HepG2 (cell line): ENCODE data around the gene ALDOA. TPM values are rescaled to one million over a fixed set of nuclear protein-coding genes. Genes with fewer than 3 reads are reported as not detected.

ENCODE experiments used
- ATAC-seq: fragments of 200-7000 bp; cut with Tn5 transposase; 3 replicates; pipeline ENCODE4 v1.9.1; 2020; ENCODE audit warnings: mild to moderate bottlenecking, moderate library complexity
- BruUV-seq: library from RNA; stranded (reverse); fragments of 400-500 nt; replicated peaks from 2 replicates; lab custom pipeline; 2021; lab: Mats Ljungman, UMichigan
- CTCF ChIA-PET: fragments of 300-600 bp; formaldehyde crosslinking; extraction: SDS; loops from one replicate; lab custom pipeline; 2021; ENCODE audit warnings: low total read pairs, inconsistent platforms, low intra/inter-chr PET ratio; lab: Yijun Ruan, JAX
- POLR2A ChIA-PET: fragments of 350-600 bp; sonication (Branson Sonifier 250); formaldehyde crosslinking; loops from one replicate; lab custom pipeline; 2020; ENCODE audit warnings: antibody characterized with exemption, inconsistent platforms; lab: Yijun Ruan, JAX
- DNase-seq: peaks from one replicate; pipeline ENCODE4 v3.0.0-alpha.2; 2015; ENCODE audit warnings: low spot score
- FAIRE-seq: peaks from 3 replicates; lab custom pipeline; 2011; peaks lifted over from hg19 to GRCh38; lab: Jason Lieb, UNC
- H2AFZ ChIP-seq: one replicate; pipeline ENCODE4 v1.6.1; 2011; ENCODE audit warnings: low read length, inconsistent platforms
- H3K27ac ChIP-seq: fragments of 300-600 bp; 3 replicates; pipeline ENCODE4 v1.8.0; 2011; ENCODE audit warnings: mixed run types, mild to moderate bottlenecking, mixed read lengths, low read length, inconsistent platforms; ENCODE audit not compliant: insufficient read depth; ENCODE audit errors: extremely low read length
- H3K27me3 ChIP-seq, 2 experiments: fragments of 200-600 bp in 1 of 2; 2 replicates in 1 of 2; 3 replicates in 1 of 2; pipeline versions ENCODE4 v1.6.0 to v1.8.0; 2011; ENCODE audit warnings: low read length in 2 of 2, mild to moderate bottlenecking in 2 of 2, moderate library complexity in 2 of 2, inconsistent platforms in 1 of 2; ENCODE audit not compliant: insufficient read depth in 2 of 2, control insufficient read depth in 1 of 2
- H3K36me3 ChIP-seq, 2 experiments: fragments of 200-600 bp in 1 of 2; replicated peaks in 1 of 2; 2 replicates in 1 of 2; 3 replicates in 1 of 2; pipeline versions ENCODE4 v1.5.1 to v1.8.0; 2011; ENCODE audit warnings: low read length in 2 of 2, inconsistent platforms in 1 of 2; ENCODE audit not compliant: insufficient read depth in 2 of 2, control insufficient read depth in 1 of 2
- H3K4me1 ChIP-seq: 2 replicates; pipeline ENCODE4 v1.5.1; 2012; ENCODE audit warnings: low read length, inconsistent platforms; ENCODE audit not compliant: insufficient read depth
- H3K4me2 ChIP-seq: 2 replicates; pipeline ENCODE4 v1.6.0; 2011; ENCODE audit warnings: low read depth, low read length, inconsistent platforms
- H3K4me3 ChIP-seq, 3 experiments: fragments of 200-600 bp in 1 of 3; sonication (generic), shearing (Covaris generic) in 1 of 3; replicated peaks in 1 of 3; 2 replicates each; pipeline ENCODE4 v1.5.1; 2011 to 2016; ENCODE audit warnings: low read length in 3 of 3, inconsistent platforms in 2 of 3, low read depth in 2 of 3, mild to moderate bottlenecking in 2 of 3, control low read depth in 1 of 3, mixed read lengths in 1 of 3; ENCODE audit not compliant: insufficient read depth in 1 of 3
- H3K79me2 ChIP-seq: one replicate; pipeline ENCODE4 v1.6.1; 2011; ENCODE audit warnings: low read length, inconsistent platforms; ENCODE audit not compliant: insufficient read depth
- H3K9ac ChIP-seq: 2 replicates; pipeline ENCODE4 v1.6.0; 2011; ENCODE audit warnings: mild to moderate bottlenecking, low read depth, low read length, inconsistent platforms; ENCODE audit not compliant: insufficient read depth
- H3K9me3 ChIP-seq: 2 replicates; pipeline ENCODE4 v1.5.1; 2012; ENCODE audit warnings: mild to moderate bottlenecking, low read length
- H4K20me1 ChIP-seq: 2 replicates; pipeline ENCODE4 v1.6.0; 2011; ENCODE audit warnings: inconsistent platforms, mild to moderate bottlenecking, low read length, moderate library complexity; ENCODE audit not compliant: insufficient read depth
- KLF9 ChIP-seq: IDR thresholded peaks from 2 replicates; pipeline ENCODE4 v1.6.1; 2016; ENCODE audit warnings: low read depth
- MED1 ChIP-seq: sonication (generic); formaldehyde crosslinking; IDR thresholded peaks from 2 replicates; pipeline ENCODE4 v1.4.0; 2020; ENCODE audit warnings: missing genetic modification reagents
- NFRKB ChIP-seq: fragments of 450-650 bp; IDR thresholded peaks from 2 replicates; pipeline ENCODE4 v1.6.1; 2017
- PRMT3 ChIP-seq: sonication (generic); formaldehyde crosslinking; IDR thresholded peaks from 2 replicates; pipeline ENCODE4 v1.8.1; 2022; ENCODE audit warnings: low read depth, mild to moderate bottlenecking, moderate library complexity, missing genetic modification reagents, borderline replicate concordance
- SIN3A ChIP-seq: IDR thresholded peaks from 2 replicates; pipeline ENCODE4 v1.6.1; 2011; ENCODE audit warnings: low read depth, mild to moderate bottlenecking, control low read depth, low read length, borderline replicate concordance
- SMAD1 ChIP-seq: sonication (generic); formaldehyde crosslinking; IDR thresholded peaks from 2 replicates; pipeline ENCODE4 v1.4.0; 2020; ENCODE audit warnings: missing genetic modification reagents, low read depth, mild to moderate bottlenecking, borderline replicate concordance
- ZNF354B ChIP-seq: sonication (generic); formaldehyde crosslinking; IDR thresholded peaks from 2 replicates; pipeline ENCODE4 v1.8.0; 2022; ENCODE audit warnings: mild to moderate bottlenecking, missing genetic modification reagents
- ZNF572 ChIP-seq: sonication (generic); formaldehyde crosslinking; IDR thresholded peaks from 2 replicates; pipeline ENCODE4 v1.5.1; 2020; ENCODE audit warnings: mild to moderate bottlenecking, missing genetic modification reagents
- WGBS: methylation state at CpG from one replicate; pipeline ENCODE4 v1.1.6; 2017; ENCODE audit warnings: low lambda C conversion rate; 5-methylcytosine and 5-hydroxymethylcytosine counted together
- in situ Hi-C: cut with HindIII; loops from 2 replicates; pipeline ENCODE4 v1.10.0; 2017; ENCODE audit warnings: low pct_unique_long_range_greater_than_20kb; ENCODE audit not compliant: extremely low pct_ligation_motif_present
- intact Hi-C: fragments of 100-400 bp; cut with micrococcal nuclease; formaldehyde crosslinking; loops from one replicate; pipeline ENCODE4 v1.10.0; 2022; ENCODE audit not compliant: unreplicated experiment
- polyA plus RNA-seq, 8 experiments: library from polyadenylated mRNA; depleted of rRNA in 3 of 8; stranded (reverse) in 7 of 8; unstranded in 1 of 8; fragments of >200 nt; fragmentation: Illumina TruSeq in 4 of 8; extraction: Trizol in 4 of 8; gene quantifications; 2 replicates each; pipeline versions ENCODE4 v1.2.1 to v1.2.3, GENCODE V29; 2011 to 2016; ENCODE audit warnings: low read depth in 4 of 8, missing spikeins in 1 of 8, mixed read lengths in 1 of 8; ENCODE audit not compliant: insufficient read depth in 1 of 8
- total RNA-seq, 5 experiments: library from RNA; depleted of rRNA; stranded (reverse); fragments of >200 nt; fragmentation: Illumina TruSeq; extraction: Trizol; gene quantifications; 2 replicates each; pipeline ENCODE4 v1.2.3, GENCODE V29; 2016; ENCODE audit warnings: low read depth in 1 of 5
- TF ChIP-seq, protein P1 (sequence below): IDR thresholded peaks from 2 replicates; pipeline ENCODE4 v1.6.1; 2016; ENCODE audit warnings: control low read depth

Gene ALDOA
- total and polyA plus RNA-seq, 2 of the 13 experiments (the other 11 are each of a cell fraction or from before 2014, with no cell fraction given): 925 to 1,884 TPM

DNA sequence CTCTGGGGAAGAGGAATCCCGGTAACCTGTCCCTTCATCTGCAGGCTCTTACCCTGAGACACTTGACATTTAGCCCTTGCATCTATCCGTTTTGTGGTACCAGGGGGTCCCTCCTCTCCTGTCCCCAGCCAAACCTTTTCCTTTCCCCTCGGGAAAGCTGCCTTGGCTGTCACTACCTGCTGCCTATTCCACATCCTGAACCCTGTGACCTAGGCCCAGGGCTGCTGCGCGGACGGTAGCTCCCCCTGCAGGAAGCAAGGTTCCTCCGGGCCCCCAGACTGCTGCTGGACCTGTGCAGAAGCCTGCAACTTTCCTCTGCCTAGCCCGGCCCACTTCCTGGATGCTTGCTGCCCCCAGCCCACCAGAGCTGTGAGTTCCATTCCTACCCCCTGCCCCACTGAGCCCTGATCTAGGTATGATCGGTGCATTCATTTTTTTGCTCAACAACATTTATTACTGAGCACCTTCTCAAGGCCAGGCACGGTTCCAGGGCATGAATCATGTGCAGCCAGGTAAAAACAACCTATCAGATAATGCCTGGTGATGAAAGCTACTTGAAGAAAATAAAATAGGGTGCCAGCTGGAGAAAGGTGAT lies 10.5 kb upstream of the ALDOA start (continued):
- peak; percentile 40; the same call in 1 of the 2 replicates for TF ChIP-seq SMAD1 (CRISPR knock-in tag)
- TF ChIP-seq SIN3A: 0 out of 2 replicates have a peak, but pooled peaks have one; percentile 49

GRCh38 chr16:30060346-30060745 lies 5.2 kb upstream of the ALDOA start:
- in situ Hi-C loops: no loop called here
- no peak for FAIRE-seq
- TF ChIP-seq PRMT3 (CRISPR knock-in tag) (no peak), ZNF354B (no peak), NFRKB (no peak), ZNF572 (CRISPR knock-in tag) (no peak), KLF9 (no peak), MED1 (CRISPR knock-in tag) (no peak)
- TF ChIP-seq, protein P1, sequence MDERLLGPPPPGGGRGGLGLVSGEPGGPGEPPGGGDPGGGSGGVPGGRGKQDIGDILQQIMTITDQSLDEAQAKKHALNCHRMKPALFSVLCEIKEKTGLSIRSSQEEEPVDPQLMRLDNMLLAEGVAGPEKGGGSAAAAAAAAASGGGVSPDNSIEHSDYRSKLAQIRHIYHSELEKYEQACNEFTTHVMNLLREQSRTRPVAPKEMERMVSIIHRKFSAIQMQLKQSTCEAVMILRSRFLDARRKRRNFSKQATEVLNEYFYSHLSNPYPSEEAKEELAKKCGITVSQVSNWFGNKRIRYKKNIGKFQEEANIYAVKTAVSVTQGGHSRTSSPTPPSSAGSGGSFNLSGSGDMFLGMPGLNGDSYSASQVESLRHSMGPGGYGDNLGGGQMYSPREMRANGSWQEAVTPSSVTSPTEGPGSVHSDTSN: no peak
- TF ChIP-seq, all 625 proteins: peak for 0
- H3K4me2 ChIP-seq: no peak overlapping the region
- no peak overlapping the region for H2AFZ ChIP-seq
- no peak for DNase-seq
- H4K20me1 ChIP-seq: no peaks in the 10 kb centered on the region
- H3K79me2 ChIP-seq: peaks cover 19% of the 10 kb centered on the region
- peaks cover 14% of the 10 kb centered on the region for H3K4me1 ChIP-seq
- ChIA-PET POLR2A (no interaction called here), CTCF (no interaction called here)
- H3K27me3 ChIP-seq: no peaks in the 10 kb centered on the region; a peak in 1 of 5 replicates
- H3K27ac ChIP-seq: no peak overlapping the region
- H3K4me3 ChIP-seq: no peak overlapping the region
- no peaks in the 10 kb centered on the region for H3K9me3 ChIP-seq
- no peak for ATAC-seq
- H3K9ac ChIP-seq: no peak overlapping the region
- H3K36me3 ChIP-seq: no peaks in the 10 kb centered on the region
- BruUV-seq: no TSS peak
- intact Hi-C loops: no loop called here
- WGBS: 92% methylated on average over 4 of the region's 4 CpGs
